Chondrocyte (in vitro differentiated cells): ENCODE results near the gene PHIP. TPM values are rescaled to one million over a fixed set of nuclear protein-coding genes. Genes with fewer than 3 reads are reported as not detected.

ENCODE experiments used
- DNase-seq: peaks from one replicate; pipeline ENCODE4 v3.0.0; 2021; ENCODE audit warnings: mixed read lengths, low spot score
- H3K27ac Mint-ChIP-seq: one replicate; pipeline ENCODE4 v1.8.0; 2021; ENCODE audit warnings: mild to moderate bottlenecking, moderate library complexity, mixed read lengths; ENCODE audit not compliant: unreplicated experiment
- H3K27me3 Mint-ChIP-seq: 2 replicates; pipeline ENCODE4 v1.8.0; 2021; ENCODE audit warnings: low read depth, mixed read lengths
- H3K36me3 Mint-ChIP-seq: 2 replicates; pipeline ENCODE4 v1.8.0; 2021; ENCODE audit warnings: low read depth, mixed read lengths
- H3K4me1 Mint-ChIP-seq: 2 replicates; pipeline ENCODE4 v1.8.0; 2021; ENCODE audit warnings: low read depth, mild to moderate bottlenecking, mixed read lengths
- H3K4me3 Mint-ChIP-seq: one replicate; pipeline ENCODE4 v1.8.0; 2021; ENCODE audit warnings: mild to moderate bottlenecking, moderate library complexity, mixed read lengths; ENCODE audit not compliant: unreplicated experiment
- H3K9me3 Mint-ChIP-seq: 2 replicates; pipeline ENCODE4 v1.8.0; 2021; ENCODE audit warnings: low read depth, mixed read lengths
- CTCF ChIP-seq: fragments of 200-600 bp; sonication (generic); IDR thresholded peaks from 2 replicates; pipeline ENCODE4 v1.5.0; 2021; ENCODE audit warnings: antibody characterized with exemption, mild to moderate bottlenecking, moderate library complexity
- total RNA-seq: library from RNA; stranded (reverse); gene quantifications from 3 replicates; pipeline ENCODE4 v1.2.1, GENCODE V29; 2021

PHIP gene
- total RNA-seq, 1 donor from 2014 or later: 11.9 TPM

- Mint-ChIP-seq H3K9me3 (no peaks in the 10 kb centered on the region), H3K4me3 (no peak overlapping the region), H3K27ac (no peak overlapping the region), H3K27me3 (no peaks in the 10 kb centered on the region), H3K4me1 (peaks cover 2% of the 10 kb centered on the region), H3K36me3 (no peaks in the 10 kb centered on the region)
- DNase-seq: no peak
- no peak for TF ChIP-seq CTCF
Observed at GRCh38 chr6:79062708-79063107, 15.3 kb downstream of the PHIP start.

GRCh38 chr6:79057746-79058145 is 20.3 kb downstream of the PHIP start:
- no peak for TF ChIP-seq CTCF
- no peaks in the 10 kb centered on the region for H3K4me1 Mint-ChIP-seq
- no peaks in the 10 kb centered on the region for H3K27me3 Mint-ChIP-seq
- peaks cover 11% of the 10 kb centered on the region for H3K36me3 Mint-ChIP-seq
- no peak overlapping the region for H3K27ac Mint-ChIP-seq
- no peak for DNase-seq
- H3K9me3 Mint-ChIP-seq: peaks cover under 1% of the 10 kb centered on the region
- H3K4me3 Mint-ChIP-seq: no peak overlapping the region

- no peaks in the 10 kb centered on the region for H3K4me1 Mint-ChIP-seq
- TF ChIP-seq CTCF: no peak
Observed at GRCh38 chr6:79056226-79056625, 21.8 kb downstream of the PHIP start.

GRCh38 chr6:79048611-79049010 is 29.4 kb downstream of the PHIP start:
- no peaks in the 10 kb centered on the region for H3K27me3 Mint-ChIP-seq
- DNase-seq: no peak
- H3K36me3 Mint-ChIP-seq: peaks cover 12% of the 10 kb centered on the region
- no peaks in the 10 kb centered on the region for H3K4me1 Mint-ChIP-seq
- no peak overlapping the region for H3K27ac Mint-ChIP-seq
- peak; percentile 71 for TF ChIP-seq CTCF
- H3K4me3 Mint-ChIP-seq: no peak overlapping the region
- H3K9me3 Mint-ChIP-seq: peaks cover 9% of the 10 kb centered on the region

More at GRCh38 chr6:79056226-79056625, 21.8 kb downstream of the PHIP start:
- H3K27ac Mint-ChIP-seq: no peak overlapping the region
- H3K9me3 Mint-ChIP-seq: peaks cover 9% of the 10 kb centered on the region
- H3K36me3 Mint-ChIP-seq: peaks cover 19% of the 10 kb centered on the region
- no peak for DNase-seq
- no peaks in the 10 kb centered on the region for H3K27me3 Mint-ChIP-seq
- no peak overlapping the region for H3K4me3 Mint-ChIP-seq

- H3K36me3 Mint-ChIP-seq: peaks cover 5% of the 10 kb centered on the region
- no peak overlapping the region for H3K27ac Mint-ChIP-seq
- DNase-seq: no peak
- H3K4me3 Mint-ChIP-seq: no peak overlapping the region
- no peaks in the 10 kb centered on the region for H3K4me1 Mint-ChIP-seq
- peaks cover 3% of the 10 kb centered on the region for H3K9me3 Mint-ChIP-seq
- no peaks in the 10 kb centered on the region for H3K27me3 Mint-ChIP-seq
- no peak for TF ChIP-seq CTCF
Observed at GRCh38 chr6:79047072-79047471, 31.0 kb downstream of the PHIP start.
